ENCODE measurements around the gene FBXW11.

The FBXW11 gene

GRCh38 chr5:171898386-171898785 lies 108.1 kb downstream of the FBXW11 start:
- Histone ChIP-seq H3K9ac (no peak overlapping the region), H2AFZ (ENCODE audit: low read depth) (no peak overlapping the region), H3K27ac (no peak overlapping the region), H3K79me2 (ENCODE audit: insufficient read depth, low read depth) (no peaks in the 10 kb centered on the region), H4K20me1 (ENCODE audit: insufficient read depth) (no peaks in the 10 kb centered on the region), H3K4me2 (no peak overlapping the region), H3K4me3 (IDR thresholded peaks at IDR 0.05; ENCODE audit: insufficient read depth, low read depth, low read length) (no peak overlapping the region), H3K4me1 (ENCODE audit: low read depth, poor library complexity, severe bottlenecking) (no peaks in the 10 kb centered on the region), H3K36me3 (ENCODE audit: insufficient read depth) (no peaks in the 10 kb centered on the region), H3K27me3 (ENCODE audit: insufficient read depth, low read depth) (no peaks in the 10 kb centered on the region)
- TF ChIP-seq, protein P1, sequence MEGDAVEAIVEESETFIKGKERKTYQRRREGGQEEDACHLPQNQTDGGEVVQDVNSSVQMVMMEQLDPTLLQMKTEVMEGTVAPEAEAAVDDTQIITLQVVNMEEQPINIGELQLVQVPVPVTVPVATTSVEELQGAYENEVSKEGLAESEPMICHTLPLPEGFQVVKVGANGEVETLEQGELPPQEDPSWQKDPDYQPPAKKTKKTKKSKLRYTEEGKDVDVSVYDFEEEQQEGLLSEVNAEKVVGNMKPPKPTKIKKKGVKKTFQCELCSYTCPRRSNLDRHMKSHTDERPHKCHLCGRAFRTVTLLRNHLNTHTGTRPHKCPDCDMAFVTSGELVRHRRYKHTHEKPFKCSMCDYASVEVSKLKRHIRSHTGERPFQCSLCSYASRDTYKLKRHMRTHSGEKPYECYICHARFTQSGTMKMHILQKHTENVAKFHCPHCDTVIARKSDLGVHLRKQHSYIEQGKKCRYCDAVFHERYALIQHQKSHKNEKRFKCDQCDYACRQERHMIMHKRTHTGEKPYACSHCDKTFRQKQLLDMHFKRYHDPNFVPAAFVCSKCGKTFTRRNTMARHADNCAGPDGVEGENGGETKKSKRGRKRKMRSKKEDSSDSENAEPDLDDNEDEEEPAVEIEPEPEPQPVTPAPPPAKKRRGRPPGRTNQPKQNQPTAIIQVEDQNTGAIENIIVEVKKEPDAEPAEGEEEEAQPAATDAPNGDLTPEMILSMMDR (conservative IDR thresholded peaks at IDR 0.05; ENCODE audit: low read depth, low read length), result no peak

DNA sequence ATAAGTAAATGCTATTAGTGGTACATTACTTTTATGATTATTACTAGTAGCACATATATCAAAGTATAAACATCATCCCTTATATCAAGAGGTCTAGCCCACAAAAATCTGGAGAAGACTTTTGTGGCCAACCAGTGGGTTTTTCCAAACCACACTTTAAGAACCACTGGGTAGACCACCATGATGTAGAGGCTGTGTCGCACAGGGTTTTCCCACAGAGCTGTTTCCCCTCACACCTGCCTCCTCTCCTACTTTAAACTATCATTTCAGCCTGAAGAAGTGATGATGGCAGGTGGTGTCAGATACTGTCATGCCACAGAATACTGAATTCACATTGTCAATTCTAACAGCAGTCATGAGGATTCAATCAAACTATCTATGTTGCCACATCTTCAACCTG lies 109.2 kb downstream of the FBXW11 start:
- no peak overlapping the region for H3K9ac ChIP-seq
- TF ChIP-seq, protein P1 (conservative IDR thresholded peaks at IDR 0.05; ENCODE audit: low read depth, low read length), result no peak

GRCh38 chr5:171895081-171895480 lies 111.4 kb downstream of the FBXW11 start:
- H3K79me2 ChIP-seq (ENCODE audit: insufficient read depth, low read depth), result no peaks in the 10 kb centered on the region
- no peaks in the 10 kb centered on the region for H3K27me3 ChIP-seq (ENCODE audit: insufficient read depth, low read depth)
- H3K4me1 ChIP-seq (ENCODE audit: low read depth, poor library complexity, severe bottlenecking), result no peaks in the 10 kb centered on the region
- H4K20me1 ChIP-seq (ENCODE audit: insufficient read depth), result no peaks in the 10 kb centered on the region
- H3K9ac ChIP-seq, result no peak overlapping the region
- H2AFZ ChIP-seq (ENCODE audit: low read depth), result no peak overlapping the region
- no peaks in the 10 kb centered on the region for H3K36me3 ChIP-seq (ENCODE audit: insufficient read depth)
- TF ChIP-seq, protein P1 (conservative IDR thresholded peaks at IDR 0.05; ENCODE audit: low read depth, low read length), result no peak
- H3K4me3 ChIP-seq (IDR thresholded peaks at IDR 0.05; ENCODE audit: insufficient read depth, low read depth, low read length), result no peak overlapping the region
- H3K27ac ChIP-seq, result no peak overlapping the region
- no peak overlapping the region for H3K4me2 ChIP-seq

More for the DNA sequence above, 109.2 kb downstream of the FBXW11 start:
- no peak overlapping the region for H3K4me3 ChIP-seq (IDR thresholded peaks at IDR 0.05; ENCODE audit: insufficient read depth, low read depth, low read length)
- H3K27ac ChIP-seq, result no peak overlapping the region
- no peaks in the 10 kb centered on the region for H4K20me1 ChIP-seq (ENCODE audit: insufficient read depth)
- H3K36me3 ChIP-seq (ENCODE audit: insufficient read depth), result no peaks in the 10 kb centered on the region
- no peaks in the 10 kb centered on the region for H3K4me1 ChIP-seq (ENCODE audit: low read depth, poor library complexity, severe bottlenecking)
- no peaks in the 10 kb centered on the region for H3K27me3 ChIP-seq (ENCODE audit: insufficient read depth, low read depth)
- no peak overlapping the region for H2AFZ ChIP-seq (ENCODE audit: low read depth)
- no peak overlapping the region for H3K4me2 ChIP-seq
- H3K79me2 ChIP-seq (ENCODE audit: insufficient read depth, low read depth), result no peaks in the 10 kb centered on the region

DNA sequence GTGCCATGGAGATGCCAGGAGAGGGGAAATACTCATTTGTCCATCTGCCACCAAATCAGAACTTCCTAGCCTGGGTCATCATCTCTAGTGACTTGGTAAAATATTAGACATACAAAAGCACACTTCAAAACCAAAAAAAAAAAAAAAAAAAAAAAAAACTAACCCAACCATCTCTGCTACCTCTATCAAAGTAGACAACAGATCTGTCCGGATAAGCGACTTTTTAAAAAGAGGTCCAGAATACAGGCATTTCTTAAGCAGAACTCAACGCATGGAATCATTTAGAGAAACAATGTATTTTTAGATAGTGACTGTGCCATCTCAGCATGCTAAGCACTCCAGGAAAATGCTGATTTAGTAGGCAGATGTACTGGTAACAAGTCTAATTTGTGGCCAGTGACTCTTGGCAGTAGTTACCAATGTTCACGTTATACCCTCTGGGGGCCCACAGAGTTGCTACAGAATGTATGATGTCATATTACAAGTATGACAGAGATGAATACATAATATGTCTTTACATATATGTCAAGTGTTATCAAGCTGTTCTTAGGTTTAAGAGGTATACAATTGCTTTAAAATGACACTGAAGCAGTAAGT lies 113.0 kb downstream of the FBXW11 start:
- TF ChIP-seq, protein P1 (conservative IDR thresholded peaks at IDR 0.05; ENCODE audit: low read depth, low read length), result no peak
- Histone ChIP-seq H3K27ac (no peak overlapping the region), H3K79me2 (ENCODE audit: insufficient read depth, low read depth) (no peaks in the 10 kb centered on the region), H3K4me2 (no peak overlapping the region), H3K4me1 (ENCODE audit: low read depth, poor library complexity, severe bottlenecking) (no peaks in the 10 kb centered on the region), H3K9ac (no peak overlapping the region), H3K27me3 (ENCODE audit: insufficient read depth, low read depth) (no peaks in the 10 kb centered on the region), H3K4me3 (IDR thresholded peaks at IDR 0.05; ENCODE audit: insufficient read depth, low read depth, low read length) (no peak overlapping the region), H4K20me1 (ENCODE audit: insufficient read depth) (no peaks in the 10 kb centered on the region), H2AFZ (ENCODE audit: low read depth) (no peak overlapping the region), H3K36me3 (ENCODE audit: insufficient read depth) (no peaks in the 10 kb centered on the region)

All from KMS-11 (cell line).